K562 (cell line): ENCODE results near the gene PARP9. TPM values are rescaled to one million over a fixed set of nuclear protein-coding genes. Genes with fewer than 3 reads are reported as not detected.

Experiments used
- ATAC-seq: fragments of 200-7000 bp; cut with Tn5 transposase; 3 replicates; pipeline ENCODE4 v1.9.1; 2020; ENCODE audit warnings: moderate library complexity
- BruUV-seq: library from RNA; stranded (reverse); fragments of 400-500 nt; replicated peaks from 2 replicates; lab custom pipeline; 2021; lab: Mats Ljungman, UMichigan
- CTCF ChIA-PET: fragments of 300-600 bp; formaldehyde crosslinking; extraction: SDS; loops from one replicate; lab custom pipeline; 2021; ENCODE audit warnings: low intra/inter-chr PET ratio; lab: Yijun Ruan, JAX
- POLR2A ChIA-PET: fragments of 300-600, 350-650 bp; sonication (Branson Sonifier 250); formaldehyde crosslinking; extraction: SDS; loops from one replicate; lab custom pipeline; 2021; ENCODE audit warnings: antibody characterized with exemption, inconsistent platforms; lab: Yijun Ruan, JAX
- DNase-seq, 4 experiments: peaks; one replicate each; pipeline versions ENCODE4 v3.0.0 to v3.0.0-alpha.2; 2011 to 2018; ENCODE audit warnings: low spot score in 3 of 4, mixed read lengths in 3 of 4; ENCODE audit errors: extremely low read depth in 1 of 4
- FAIRE-seq: peaks from 2 replicates; lab custom pipeline; 2011; peaks lifted over from hg19 to GRCh38; lab: Jason Lieb, UNC
- H2AFZ ChIP-seq: 2 replicates; pipeline ENCODE4 v1.6.0; 2011; ENCODE audit warnings: low read depth, low read length, control low read depth, inconsistent platforms
- H3K27ac ChIP-seq: fragments of 200-600 bp; 3 replicates; pipeline ENCODE4 v1.8.0; 2011; ENCODE audit warnings: low read depth, mild to moderate bottlenecking, control low read depth, inconsistent platforms, low read length, moderate library complexity, mixed read lengths; ENCODE audit errors: extremely low read depth
- H3K27me3 ChIP-seq, 2 experiments: fragments of 300-600 bp in 1 of 2; 2 replicates in 1 of 2; 3 replicates in 1 of 2; pipeline versions ENCODE4 v1.6.0 to v1.8.0; 2011; ENCODE audit warnings: inconsistent platforms in 2 of 2, low read length in 2 of 2, mild to moderate bottlenecking in 1 of 2, mixed read lengths in 1 of 2, moderate library complexity in 1 of 2; ENCODE audit not compliant: control insufficient read depth in 2 of 2, insufficient read depth in 2 of 2
- H3K36me3 ChIP-seq: fragments of 300-600 bp; 3 replicates; pipeline ENCODE4 v1.8.0; 2011; ENCODE audit warnings: mild to moderate bottlenecking, low read length, inconsistent platforms; ENCODE audit not compliant: control insufficient read depth, insufficient read depth
- H3K4me1 ChIP-seq, 2 experiments: fragments of 200-600 bp in 1 of 2; replicated peaks in 1 of 2; 2 replicates in 1 of 2; 3 replicates in 1 of 2; pipeline versions ENCODE4 v1.5.1 to v1.8.0; 2011; ENCODE audit warnings: inconsistent platforms in 2 of 2, low read length in 2 of 2, mild to moderate bottlenecking in 1 of 2, mixed read lengths in 1 of 2, moderate library complexity in 1 of 2; ENCODE audit not compliant: control insufficient read depth in 2 of 2, insufficient read depth in 2 of 2
- H3K4me2 ChIP-seq: 2 replicates; pipeline ENCODE4 v1.6.1; 2011; ENCODE audit warnings: low read length, control low read depth, inconsistent platforms, mixed read lengths; ENCODE audit not compliant: insufficient read depth
- H3K4me3 ChIP-seq: fragments of 200-600 bp; sonication (generic), shearing (Covaris generic); 2 replicates; pipeline ENCODE4 v1.5.1; 2016; ENCODE audit warnings: control low read depth, inconsistent platforms
- H3K79me2 ChIP-seq: fragments of 200-600 bp; 3 replicates; pipeline ENCODE4 v1.8.0; 2011; ENCODE audit warnings: low read length, inconsistent platforms; ENCODE audit not compliant: control insufficient read depth, insufficient read depth
- H3K9ac ChIP-seq, 2 experiments: 2 replicates each; pipeline versions ENCODE4 v1.6.0 to v1.6.1; 2011; ENCODE audit warnings: low read depth in 2 of 2, low read length in 2 of 2, control low read depth in 1 of 2, inconsistent platforms in 1 of 2, mild to moderate bottlenecking in 1 of 2, mixed read lengths in 1 of 2; ENCODE audit not compliant: insufficient read depth in 1 of 2
- H3K9me1 ChIP-seq: one replicate; pipeline ENCODE4 v1.6.0; 2011; ENCODE audit warnings: inconsistent platforms, mild to moderate bottlenecking, low read length, moderate library complexity; ENCODE audit not compliant: control insufficient read depth, insufficient read depth
- H3K9me3 ChIP-seq: replicated peaks from 2 replicates; pipeline ENCODE4 v1.5.1; 2011; ENCODE audit warnings: low read depth, low read length, inconsistent platforms; ENCODE audit not compliant: control insufficient read depth, insufficient read depth
- H4K20me1 ChIP-seq: replicated peaks from 2 replicates; pipeline ENCODE4 v1.6.1; 2011; ENCODE audit warnings: low read length, inconsistent platforms, mixed read lengths; ENCODE audit not compliant: control insufficient read depth, insufficient read depth
- DDX20 ChIP-seq: fragments of 450-650 bp; IDR thresholded peaks from 2 replicates; pipeline ENCODE4 v1.6.1; 2016; ENCODE audit warnings: missing genetic modification characterization, low read depth, mild to moderate bottlenecking, missing compliant biosample characterization, moderate library complexity
- EZH2 ChIP-seq: IDR thresholded peaks from 2 replicates; pipeline ENCODE4 v1.6.1; 2012; ENCODE audit warnings: low read depth, mild to moderate bottlenecking, inconsistent platforms, low read length, borderline replicate concordance
- HMG20A ChIP-seq: fragments of 450-650 bp; formaldehyde crosslinking; conservative IDR thresholded peaks from 2 replicates; pipeline ENCODE4 v1.4.0; 2020; ENCODE audit warnings: mild to moderate bottlenecking, mixed read lengths
- SIX5 ChIP-seq, 2 experiments: IDR thresholded peaks; 2 replicates each; pipeline ENCODE4 v1.6.1; 2011; ENCODE audit warnings: low read length in 2 of 2, borderline replicate concordance in 1 of 2, low read depth in 1 of 2, mild to moderate bottlenecking in 1 of 2, moderate library complexity in 1 of 2; ENCODE audit not compliant: insufficient read depth in 1 of 2
- SREBF1 ChIP-seq: fragments of 150-350 bp; IDR thresholded peaks from 2 replicates; pipeline ENCODE4 v1.6.1; 2014; ENCODE audit warnings: antibody characterized with exemption, low read depth, low read length, borderline replicate concordance
- TAF7 ChIP-seq: fragments of 450-650 bp; IDR thresholded peaks from 2 replicates; pipeline ENCODE4 v1.6.1; 2016; ENCODE audit warnings: missing genetic modification characterization, missing compliant biosample characterization
- WGBS: fragments of 100-300 bp; shearing (Covaris generic); methylation state at CpG from one replicate; pipeline ENCODE4 v1.1.6; 2016; ENCODE audit warnings: low coverage, mixed read lengths; ENCODE audit not compliant: insufficient coverage; ENCODE audit errors: missing lambda C conversion rate; 5-methylcytosine and 5-hydroxymethylcytosine counted together
- in situ Hi-C: fragments of 300-500 bp; cut with MboI; formaldehyde crosslinking; loops from 4 replicates; pipeline ENCODE4 v1.15.0; 2018; ENCODE audit warnings: inconsistent platforms, mixed read lengths
- intact Hi-C: fragments of 100-400 bp; cut with micrococcal nuclease; formaldehyde crosslinking; loops from 2 replicates; pipeline ENCODE4 v1.14.2; 2022
- polyA plus RNA-seq, 8 experiments: library from polyadenylated mRNA; depleted of rRNA in 4 of 8; stranded (reverse) in 5 of 8; unstranded in 3 of 8; fragments of >200 nt; fragmentation: Nextera tagmentation in 2 of 8; fragmentation: Illumina TruSeq in 1 of 8; extraction: Ambion mirVana in 2 of 8; extraction: Trizol in 1 of 8; gene quantifications; 2 replicates each; pipeline versions ENCODE4 v1.2.1 to v1.2.3, GENCODE V29; 2011 to 2014; ENCODE audit warnings: inconsistent platforms in 1 of 8, missing spikeins in 1 of 8
- total RNA-seq, 7 experiments: library from RNA; depleted of rRNA in 6 of 7; stranded (reverse); fragments of >200 nt in 6 of 7; fragmentation: Illumina TruSeq in 2 of 7; extraction: Trizol in 2 of 7; gene quantifications; 2 replicates each; pipeline versions ENCODE4 v1.2.1 to v1.2.3, GENCODE V29; 2011 to 2021; ENCODE audit warnings: low replicate concordance in 1 of 7
- TF ChIP-seq, protein P1 (sequence below): fragments of 450-650 bp; IDR thresholded peaks from 2 replicates; pipeline ENCODE4 v1.6.1; 2016; ENCODE audit warnings: mild to moderate bottlenecking
- TF ChIP-seq, protein P2 (sequence below): fragments of 250-450 bp; sonication (Bioruptor Pico); IDR thresholded peaks from 2 replicates; pipeline ENCODE4 v1.5.0; 2020; ENCODE audit warnings: mild to moderate bottlenecking

The PARP9 gene
- total and polyA plus RNA-seq, 9 of the 15 experiments (the other 6 are each of a cell fraction or from before 2014, with no cell fraction given): 2.1 to 4.8 (median 3.4) TPM

DNA sequence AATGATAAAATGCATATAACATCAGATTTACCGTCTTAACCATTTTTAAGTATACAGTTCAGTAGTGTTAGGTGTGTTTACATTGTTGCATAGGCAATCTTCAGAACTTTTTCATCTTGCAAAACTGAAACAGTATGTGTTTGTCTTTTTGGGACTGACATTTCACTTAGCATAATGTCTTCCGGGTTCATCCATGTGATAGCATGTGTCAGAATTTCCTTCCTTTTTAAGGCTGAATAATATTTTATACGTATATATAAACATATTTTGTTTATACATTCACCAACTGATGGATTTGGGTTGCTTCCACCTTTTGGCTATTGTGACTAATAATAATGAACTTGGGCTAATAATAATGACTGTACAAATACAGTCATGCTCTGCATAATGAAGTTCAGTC is 16.4 kb upstream of the PARP9 start:
- CTCF ChIA-PET: no interaction called here
- H4K20me1 ChIP-seq: no peaks in the 10 kb centered on the region
- no peak overlapping the region for H3K4me2 ChIP-seq
- no peak for DNase-seq
- no peaks in the 10 kb centered on the region for H3K79me2 ChIP-seq
- BruUV-seq: no TSS peak
- 0 out of 2 replicates have a peak, but pooled peaks cover 9% of the 10 kb centered on the region for H3K9me3 ChIP-seq
- H3K36me3 ChIP-seq: no peaks in the 10 kb centered on the region
- H2AFZ ChIP-seq: no peak overlapping the region
- no peak for ATAC-seq
- POLR2A ChIA-PET: no interaction called here
- intact Hi-C loops (no loop called here), in situ Hi-C loops (no loop called here)
- no peaks in the 10 kb centered on the region; a peak in 1 of 5 replicates for H3K27me3 ChIP-seq
- peaks cover 0 to 6% of the 10 kb centered on the region in 2 experiments; a peak in 1 of 5 replicates for H3K4me1 ChIP-seq
- no peak for FAIRE-seq
- no peak overlapping the region for H3K4me3 ChIP-seq
- H3K27ac ChIP-seq: no peak overlapping the region
- no peak overlapping the region for H3K9ac ChIP-seq
- no peaks in the 10 kb centered on the region for H3K9me1 ChIP-seq
- 38% methylated on average over 3 of the region's 3 CpGs for WGBS
- TF ChIP-seq SREBF1 (no peak), SIX5 (IDR thresholded peaks at IDR 0.05; ENCODE audit: borderline replicate concordance in 1 of 2, insufficient read depth in 1 of 2, low read depth in 1 of 2, low read length in 2 of 2) (no peak), TAF7 (no peak), EZH2 (no peak), DDX20 (tag) (no peak), HMG20A (CRISPR knock-in tag) (no peak)
- TF ChIP-seq, protein P1, sequence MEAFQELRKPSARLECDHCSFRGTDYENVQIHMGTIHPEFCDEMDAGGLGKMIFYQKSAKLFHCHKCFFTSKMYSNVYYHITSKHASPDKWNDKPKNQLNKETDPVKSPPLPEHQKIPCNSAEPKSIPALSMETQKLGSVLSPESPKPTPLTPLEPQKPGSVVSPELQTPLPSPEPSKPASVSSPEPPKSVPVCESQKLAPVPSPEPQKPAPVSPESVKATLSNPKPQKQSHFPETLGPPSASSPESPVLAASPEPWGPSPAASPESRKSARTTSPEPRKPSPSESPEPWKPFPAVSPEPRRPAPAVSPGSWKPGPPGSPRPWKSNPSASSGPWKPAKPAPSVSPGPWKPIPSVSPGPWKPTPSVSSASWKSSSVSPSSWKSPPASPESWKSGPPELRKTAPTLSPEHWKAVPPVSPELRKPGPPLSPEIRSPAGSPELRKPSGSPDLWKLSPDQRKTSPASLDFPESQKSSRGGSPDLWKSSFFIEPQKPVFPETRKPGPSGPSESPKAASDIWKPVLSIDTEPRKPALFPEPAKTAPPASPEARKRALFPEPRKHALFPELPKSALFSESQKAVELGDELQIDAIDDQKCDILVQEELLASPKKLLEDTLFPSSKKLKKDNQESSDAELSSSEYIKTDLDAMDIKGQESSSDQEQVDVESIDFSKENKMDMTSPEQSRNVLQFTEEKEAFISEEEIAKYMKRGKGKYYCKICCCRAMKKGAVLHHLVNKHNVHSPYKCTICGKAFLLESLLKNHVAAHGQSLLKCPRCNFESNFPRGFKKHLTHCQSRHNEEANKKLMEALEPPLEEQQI: no peak
- TF ChIP-seq, protein P2, sequence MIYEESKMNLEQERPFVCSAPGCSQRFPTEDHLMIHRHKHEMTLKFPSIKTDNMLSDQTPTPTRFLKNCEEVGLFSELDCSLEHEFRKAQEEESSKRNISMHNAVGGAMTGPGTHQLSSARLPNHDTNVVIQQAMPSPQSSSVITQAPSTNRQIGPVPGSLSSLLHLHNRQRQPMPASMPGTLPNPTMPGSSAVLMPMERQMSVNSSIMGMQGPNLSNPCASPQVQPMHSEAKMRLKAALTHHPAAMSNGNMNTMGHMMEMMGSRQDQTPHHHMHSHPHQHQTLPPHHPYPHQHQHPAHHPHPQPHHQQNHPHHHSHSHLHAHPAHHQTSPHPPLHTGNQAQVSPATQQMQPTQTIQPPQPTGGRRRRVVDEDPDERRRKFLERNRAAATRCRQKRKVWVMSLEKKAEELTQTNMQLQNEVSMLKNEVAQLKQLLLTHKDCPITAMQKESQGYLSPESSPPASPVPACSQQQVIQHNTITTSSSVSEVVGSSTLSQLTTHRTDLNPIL (CRISPR knock-in tag): no peak
